ENCODE results near the gene PROK2.

The PROK2 gene

DNA sequence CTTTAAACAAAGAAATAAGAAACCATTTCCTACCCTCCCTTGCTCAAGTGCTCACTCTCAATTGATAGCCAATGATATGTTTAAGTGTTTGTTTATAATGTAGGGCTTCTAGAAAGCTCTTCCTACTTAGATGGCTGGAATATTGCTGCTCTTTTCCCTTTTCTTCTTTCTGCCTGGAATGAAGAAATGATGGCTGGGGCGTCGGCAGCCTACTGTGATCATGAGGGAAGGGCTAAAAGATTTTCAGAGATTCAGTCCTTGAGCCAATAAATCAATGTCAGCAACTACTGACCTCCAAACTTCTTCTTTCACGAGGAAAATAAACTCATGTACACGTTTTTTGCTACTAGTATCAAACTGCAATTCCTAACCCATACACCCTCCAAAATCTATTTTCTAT lies 33.3 kb downstream of the PROK2 start:
- in situ Hi-C loops (cut with MboI; ENCODE audit: low sequenced_read_pairs), result no loop called here

- in situ Hi-C loops (cut with MboI; ENCODE audit: low sequenced_read_pairs), result no loop called here
These were observed 40.2 kb downstream of the PROK2 start for GRCh38 chr3:71744738-71745137.

- in situ Hi-C loops (cut with MboI; ENCODE audit: low sequenced_read_pairs), result no loop called here
These were observed 42.3 kb downstream of the PROK2 start for GRCh38 chr3:71742621-71743020.

DNA sequence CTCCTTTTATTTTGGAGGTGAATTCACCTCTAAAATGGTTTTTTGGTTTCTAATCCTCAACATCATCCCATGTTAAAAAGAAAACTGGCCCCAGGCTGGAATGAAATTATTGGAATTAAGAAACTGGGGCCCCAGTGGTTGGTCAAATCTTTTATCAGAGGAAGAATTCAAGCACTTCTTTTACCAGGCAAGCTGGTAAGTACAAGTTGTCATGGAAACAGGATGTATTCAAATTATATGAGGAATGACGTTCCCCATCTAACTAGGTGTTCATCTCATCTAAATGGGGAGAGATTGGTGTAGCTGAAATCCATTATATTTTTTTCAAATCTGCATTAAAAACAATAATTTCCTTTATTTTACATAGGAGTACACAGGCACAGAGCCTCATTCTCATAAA lies 50.1 kb downstream of the PROK2 start:
- in situ Hi-C loops (cut with MboI; ENCODE audit: low sequenced_read_pairs), result no loop called here

DNA sequence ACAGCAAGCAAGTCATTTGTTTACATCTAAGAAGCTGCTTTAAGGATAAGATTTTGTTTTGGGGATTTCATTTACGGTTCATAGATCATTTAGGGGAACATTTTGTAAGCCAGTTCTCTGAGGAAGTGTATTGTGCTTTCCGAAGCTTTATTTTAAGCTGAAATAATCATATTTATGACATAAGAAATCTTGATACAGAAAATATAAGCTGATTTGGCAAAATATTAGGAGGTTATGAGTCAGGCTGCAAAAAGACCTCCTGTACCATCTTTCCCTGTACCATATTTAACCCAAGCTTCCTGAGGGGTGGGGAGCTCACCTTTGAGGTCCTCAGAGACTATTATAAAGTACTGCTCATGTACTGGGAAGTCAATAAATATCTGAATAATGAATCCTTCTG lies 51.6 kb downstream of the PROK2 start:
- in situ Hi-C loops (cut with MboI; ENCODE audit: low sequenced_read_pairs), result no loop called here

DNA sequence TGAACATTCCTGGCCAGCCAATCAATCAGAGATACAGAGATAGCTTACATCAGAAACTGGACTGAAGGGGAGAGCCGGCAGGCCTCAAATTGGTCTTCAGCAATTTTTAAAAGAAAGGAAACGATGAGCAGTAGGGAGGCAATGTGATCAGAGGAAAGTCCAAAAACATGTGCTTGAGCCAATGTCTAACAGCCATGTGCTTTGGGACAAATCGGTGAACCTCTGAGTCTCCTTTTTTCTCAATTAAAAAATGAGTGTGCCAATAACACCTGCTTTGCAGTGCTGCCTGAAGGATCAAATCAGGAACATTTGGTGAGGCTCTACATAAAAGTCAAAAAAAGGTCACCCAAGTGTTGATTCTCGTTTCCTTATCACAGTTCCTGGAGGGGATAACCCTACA lies 52.3 kb downstream of the PROK2 start:
- in situ Hi-C loops (cut with MboI; ENCODE audit: low sequenced_read_pairs), result no loop called here

- in situ Hi-C loops (cut with MboI; ENCODE audit: low sequenced_read_pairs), result no loop called here
These were observed 56.2 kb downstream of the PROK2 start for GRCh38 chr3:71728632-71729342.

DNA sequence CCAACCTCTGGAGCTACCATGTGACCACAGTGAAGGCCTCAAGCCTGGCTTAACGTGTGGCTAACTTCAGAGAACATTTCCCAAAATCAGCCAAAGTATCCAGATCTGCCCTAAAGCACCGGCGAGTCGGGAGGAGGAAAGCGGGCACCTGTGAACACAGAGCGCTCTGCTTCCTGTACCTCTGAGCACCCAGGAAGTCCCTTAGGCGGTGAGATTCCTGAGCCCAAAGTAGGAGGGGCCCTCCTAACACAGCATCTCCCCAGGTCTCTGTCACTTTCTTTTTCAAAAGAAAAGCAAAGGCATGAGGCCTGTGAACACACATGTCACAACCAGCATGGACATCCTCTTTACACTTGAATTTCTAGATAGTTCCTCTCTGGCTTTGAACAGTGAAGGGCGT lies 58.8 kb downstream of the PROK2 start:
- in situ Hi-C loops (cut with MboI; ENCODE audit: low sequenced_read_pairs), result no loop called here

DNA sequence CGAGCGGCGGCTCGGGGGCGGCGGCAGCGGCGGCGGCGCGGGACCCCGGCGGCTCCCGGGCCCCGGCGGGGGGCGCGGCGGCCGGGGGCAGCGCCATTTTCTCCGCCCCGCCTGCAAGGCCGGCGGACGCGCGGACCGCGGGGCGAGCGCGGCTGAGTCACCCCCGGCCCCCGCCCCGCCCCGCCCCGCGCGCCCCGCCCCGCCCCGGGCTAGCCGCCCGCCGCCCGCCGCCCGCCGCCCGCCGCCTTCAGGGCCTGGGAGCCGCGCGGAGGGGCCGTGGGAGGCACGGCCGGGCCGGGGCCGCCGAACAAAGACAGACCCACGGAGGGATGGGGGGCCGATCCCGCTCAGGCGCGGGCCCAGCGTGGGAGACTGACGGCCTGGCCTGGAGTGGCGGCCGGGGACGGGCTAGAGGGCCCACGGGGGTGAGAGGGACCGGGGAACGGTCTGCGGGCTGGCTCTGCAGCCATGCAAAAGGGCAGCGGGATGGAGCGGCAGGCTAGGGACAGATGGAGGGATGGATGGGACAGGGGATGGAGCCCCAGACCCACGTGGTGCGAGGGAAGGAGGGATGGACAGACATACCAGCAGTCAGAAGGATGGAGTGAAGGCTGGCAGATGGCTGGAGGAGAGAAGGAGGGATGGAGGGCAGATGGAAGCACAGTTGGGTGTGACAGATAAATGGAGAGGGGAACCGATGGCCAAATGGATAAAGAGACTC lies 59.5 kb downstream of the PROK2 start, which contains the start of gene EIF4E3:
Gene EIF4E3, minus strand, starts transcription at position 132 of the 721 bp plus-strand sequence. Its CDS starts 35 bp downstream, at position 97.
- in situ Hi-C loops (cut with MboI; ENCODE audit: low sequenced_read_pairs), result no loop called here

GRCh38 chr3:71724584-71725270 lies 60.2 kb downstream of the PROK2 start:
- in situ Hi-C loops (cut with MboI; ENCODE audit: low sequenced_read_pairs), result loop anchor here (25.0 kb wide), 1 partner anchor 1088 kb away; no protein-coding TSS in a partner anchor

DNA sequence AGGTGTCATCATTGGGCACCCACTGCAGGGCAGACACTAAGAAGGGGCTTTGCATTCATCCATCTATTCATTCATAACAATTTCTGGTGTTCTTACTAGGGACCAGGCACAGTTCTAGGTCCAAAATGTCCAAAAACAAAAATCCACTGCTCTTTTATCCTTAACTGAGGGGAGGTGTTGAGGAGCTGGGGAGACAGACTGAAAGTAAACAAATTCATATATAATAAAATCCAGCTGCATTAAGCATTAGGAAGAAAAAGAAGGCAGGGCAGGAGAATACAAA lies 60.8 kb downstream of the PROK2 start:
- in situ Hi-C loops (cut with MboI; ENCODE audit: low sequenced_read_pairs), result loop anchor here (25.0 kb wide), 1 partner anchor 1088 kb away; no protein-coding TSS in a partner anchor

GRCh38 chr3:71723452-71724170 lies 61.3 kb downstream of the PROK2 start:
- in situ Hi-C loops (cut with MboI; ENCODE audit: low sequenced_read_pairs), result loop anchor here (25.0 kb wide), 1 partner anchor 1089 kb away; no protein-coding TSS in a partner anchor

DNA sequence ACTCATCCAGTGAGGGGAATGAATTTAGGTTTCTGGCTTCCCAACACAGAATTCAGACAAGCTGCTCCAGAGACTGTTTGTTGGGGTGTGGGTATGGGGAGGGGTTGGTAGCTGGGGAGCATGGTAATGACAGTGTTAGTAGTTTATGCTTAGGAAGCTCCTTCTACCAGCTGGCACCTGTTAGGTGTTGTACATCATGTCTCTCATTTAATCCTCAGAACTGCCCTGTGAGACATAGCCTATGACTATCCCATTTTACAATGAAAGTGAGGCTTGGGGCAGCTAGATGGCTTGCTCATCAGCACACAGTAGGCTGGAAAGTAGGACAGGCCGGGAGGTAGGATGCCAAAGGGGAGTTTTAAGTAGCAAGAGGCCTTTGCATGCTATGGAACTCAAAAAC lies 62.3 kb downstream of the PROK2 start:
- in situ Hi-C loops (cut with MboI; ENCODE audit: low sequenced_read_pairs), result loop anchor here (25.0 kb wide), 1 partner anchor 1090 kb away; no protein-coding TSS in a partner anchor

Measured in HL-60/S4 treated with retinoic acid at 250 ng/mL for 4 days and 3 days (cell line).